Stimulated activated CD4-positive, alpha-beta T cell treated with anti-CD3 and anti-CD28 coated beads, Interleukin-4, amount 100 ng/mL, for 4 hours (primary cell): Measurements from ENCODE around the gene CNPY4.

Source experiments
- DNase-seq, 2 experiments: peaks; one replicate each; pipeline ENCODE4 v3.0.0-alpha.2; 2020

CNPY4 gene

DNA sequence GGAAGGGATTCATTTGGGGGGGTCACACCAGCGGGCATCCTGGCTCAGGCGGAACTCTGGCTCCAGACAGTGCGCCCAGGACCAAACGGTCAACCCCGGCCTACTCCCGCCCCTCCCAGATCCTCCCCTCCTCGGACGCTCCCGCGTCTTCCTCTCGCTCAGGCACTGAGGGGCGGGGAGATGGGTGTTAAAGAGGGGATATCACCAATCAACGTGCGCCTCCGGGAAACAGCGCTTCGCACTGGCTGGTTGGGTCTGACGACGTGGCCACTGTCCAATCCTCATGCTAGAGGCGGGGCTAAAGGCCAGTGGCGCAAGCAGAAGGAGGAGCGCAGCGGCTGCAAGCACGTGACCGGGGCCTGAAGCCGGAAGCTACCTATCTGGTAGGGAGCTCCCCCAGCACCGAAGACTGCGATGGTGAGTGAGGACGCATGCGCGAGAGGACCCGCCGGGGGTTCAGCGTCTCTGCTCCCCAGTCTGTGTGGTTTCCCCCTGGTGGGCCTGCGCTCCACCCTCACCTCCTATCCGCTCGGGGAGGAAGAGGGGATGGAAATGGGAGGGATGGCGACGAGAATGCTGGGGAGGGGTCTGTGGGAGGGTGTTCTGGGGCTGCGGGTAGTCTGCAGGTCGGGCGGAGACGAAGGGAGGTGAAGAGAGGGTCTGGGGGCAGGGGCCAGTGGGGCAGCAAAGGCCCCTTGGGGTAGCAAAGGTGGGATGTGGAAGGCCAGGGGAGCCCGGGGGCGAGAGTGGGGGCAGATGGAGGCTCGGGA, 29.3 kb downstream of the CNPY4 start, which contains the start of gene LAMTOR4:
TSS of gene LAMTOR4 (plus strand) at position 360 of the 770 bp plus-strand sequence. CDS start at position 415, 55 bp downstream.
- DNase-seq = peak; percentile 91 to 99

DNA sequence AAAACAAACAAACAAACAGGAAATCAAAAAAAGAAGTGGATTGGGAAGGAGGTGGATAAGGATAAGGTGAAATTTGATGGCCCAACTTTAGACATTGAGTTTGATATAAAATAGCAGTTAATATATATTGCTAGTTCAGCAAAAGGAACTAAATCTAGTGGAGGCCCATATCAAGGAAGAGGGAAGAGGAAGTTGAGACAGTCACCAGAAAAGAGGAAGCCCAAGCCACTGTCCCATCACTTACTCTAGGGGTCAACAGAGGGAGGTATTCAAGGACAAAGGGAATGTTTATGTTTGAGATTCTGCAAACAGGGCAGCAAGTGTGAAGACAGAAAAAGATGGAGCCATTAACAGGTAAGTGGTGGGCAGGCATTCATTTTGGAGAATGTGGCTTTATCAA, 33.0 kb downstream of the CNPY4 start:
- DNase-seq = no peak

DNA sequence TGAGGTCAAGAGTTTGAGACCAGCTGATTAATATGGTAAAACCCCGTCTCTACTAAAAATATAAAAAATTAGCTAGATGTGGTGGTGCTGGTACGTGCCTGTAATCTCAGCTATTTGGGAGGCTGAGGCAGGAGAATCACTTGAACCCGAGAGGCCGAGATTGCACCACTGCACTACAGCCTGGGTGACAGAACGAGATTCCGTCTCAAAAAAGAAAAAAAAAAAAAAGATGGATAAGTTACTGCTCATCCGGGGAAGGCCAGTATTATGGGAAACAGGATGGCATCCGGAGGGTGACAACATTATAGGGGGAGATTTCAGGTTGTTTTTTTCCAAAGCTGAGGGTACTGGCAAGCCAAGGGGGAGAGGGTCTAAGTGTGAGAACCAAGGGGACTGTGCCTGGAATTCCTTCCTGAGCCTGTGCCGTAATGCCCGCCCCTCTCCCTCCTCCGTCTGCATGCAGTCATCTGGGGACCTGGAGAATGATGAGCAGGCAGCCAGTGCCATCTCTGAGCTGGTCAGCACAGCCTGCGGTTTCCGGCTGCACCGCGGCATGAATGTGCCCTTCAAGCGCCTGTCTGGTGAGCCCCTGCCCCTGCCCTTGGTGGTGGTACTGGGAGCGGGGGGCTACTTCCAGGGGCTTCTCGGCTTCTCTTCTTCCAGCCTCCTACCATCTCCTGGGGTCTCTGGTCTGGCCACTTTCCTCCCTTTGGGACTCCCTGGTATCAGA, 33.7 kb downstream of the CNPY4 start:
- no peak for DNase-seq

DNA sequence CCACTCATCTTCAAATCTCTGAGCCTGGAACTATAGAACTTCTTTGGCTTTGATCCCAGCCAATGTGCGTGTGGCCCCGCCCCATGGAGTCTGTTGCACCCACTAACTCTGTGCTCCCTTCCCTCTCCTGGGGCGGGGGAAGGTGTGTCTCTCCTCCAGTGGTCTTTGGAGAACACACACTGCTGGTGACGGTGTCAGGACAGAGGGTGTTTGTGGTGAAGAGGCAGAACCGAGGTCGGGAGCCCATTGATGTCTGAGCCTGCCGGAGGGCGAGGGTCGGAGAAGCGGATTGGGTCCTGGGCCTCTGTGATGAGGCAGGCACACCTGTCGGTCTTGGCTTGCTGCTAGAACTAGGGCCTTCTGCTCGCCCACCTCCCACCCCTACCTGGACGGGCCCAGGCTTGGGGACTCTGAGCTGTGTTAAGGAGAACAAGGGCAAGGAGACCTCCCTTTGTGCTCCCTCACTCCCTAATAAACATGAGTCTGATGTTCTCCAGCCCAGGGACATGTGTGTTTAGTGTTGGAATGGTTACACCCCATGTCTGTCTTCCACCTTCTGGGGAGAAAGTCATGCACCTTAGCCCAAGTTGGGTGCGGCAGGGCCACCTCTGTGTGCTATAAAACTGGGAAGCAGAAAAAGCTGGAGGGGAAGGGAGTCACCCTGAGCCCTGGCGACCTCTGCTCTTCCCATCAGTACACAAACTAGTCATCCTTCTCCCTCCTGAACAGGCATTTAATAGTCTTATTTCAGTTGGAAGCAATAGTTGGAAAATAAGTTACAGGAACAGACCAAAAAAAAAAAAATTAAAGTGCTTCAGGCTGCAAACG, 34.5 kb downstream of the CNPY4 start:
- no peak for DNase-seq

DNA sequence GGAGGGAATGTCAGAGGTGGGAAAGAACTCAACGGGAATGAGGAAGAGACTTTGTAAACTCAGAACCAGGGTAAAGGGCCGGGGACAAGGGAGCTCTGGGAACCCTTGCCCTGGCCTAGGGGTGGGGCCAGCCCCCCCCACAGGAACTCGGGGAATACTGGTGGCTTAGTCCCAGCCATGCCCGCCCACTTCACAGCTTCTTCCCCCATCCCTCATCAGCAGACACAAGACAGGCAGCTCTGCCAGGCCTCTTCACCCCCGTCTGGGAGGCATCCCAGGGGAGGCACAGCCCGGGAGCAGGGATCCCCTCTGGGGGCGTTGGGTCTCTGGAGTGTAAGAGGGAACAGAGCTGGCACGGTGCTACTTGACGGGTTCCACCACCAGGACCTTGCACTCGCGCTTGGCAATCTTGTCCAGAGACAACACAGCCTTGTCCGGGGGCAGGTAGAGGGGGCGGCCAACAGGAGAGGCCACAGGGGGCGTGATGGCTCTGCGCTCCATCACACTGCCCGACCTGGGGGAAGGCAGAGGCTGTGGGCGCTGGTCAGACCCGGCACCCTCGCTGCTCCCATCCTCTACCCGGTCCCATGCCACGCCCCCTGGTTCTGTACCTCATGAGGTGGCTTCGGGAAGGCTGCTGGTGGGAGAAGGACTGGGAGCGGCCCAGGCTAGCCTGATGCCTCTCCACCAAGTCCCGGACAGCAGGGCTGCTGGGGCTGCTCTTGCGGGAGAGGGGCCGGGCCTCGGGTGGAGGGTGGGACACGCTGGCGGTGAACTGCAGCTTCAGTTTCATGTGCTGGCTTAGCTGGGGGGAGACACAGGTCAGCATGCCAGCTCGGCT, 35.4 kb downstream of the CNPY4 start:
- DNase-seq = no peak

DNA sequence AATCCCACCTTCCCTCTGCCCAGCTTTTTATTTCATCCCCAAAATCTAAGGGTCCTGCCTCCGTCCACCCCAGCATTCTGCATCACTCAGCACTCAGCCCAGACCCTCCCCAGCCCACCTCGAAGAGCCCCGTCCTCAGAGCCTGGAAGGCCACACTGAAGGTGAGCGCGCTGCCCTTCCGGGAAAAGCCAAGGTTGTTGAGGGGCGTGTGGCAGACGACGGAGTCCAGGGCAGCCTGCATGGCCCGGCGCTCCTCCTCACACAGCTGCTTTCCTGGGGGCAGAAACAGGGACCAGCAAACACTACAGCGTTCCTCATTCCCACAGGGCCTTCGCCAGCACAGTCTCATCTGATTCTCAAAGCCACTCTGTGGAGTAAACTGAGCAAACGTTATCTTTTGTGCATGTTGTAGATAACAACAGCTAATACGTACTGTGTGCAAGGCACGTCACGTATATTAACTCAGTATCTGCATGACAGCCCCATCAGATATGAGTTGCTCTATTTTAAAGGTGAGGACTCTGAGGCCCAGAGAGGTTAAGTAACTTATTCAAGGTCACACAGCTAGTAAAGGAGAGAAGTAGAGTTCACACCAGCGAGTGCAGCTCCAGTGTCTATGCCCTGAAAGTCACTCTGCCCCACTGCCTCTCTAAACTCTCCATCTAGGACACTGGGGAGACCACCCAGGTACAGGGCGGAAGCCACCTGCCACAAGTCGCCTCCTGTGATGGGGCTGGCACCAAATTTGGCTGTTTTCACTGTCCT, 36.3 kb downstream of the CNPY4 start:
- no peak for DNase-seq

DNA sequence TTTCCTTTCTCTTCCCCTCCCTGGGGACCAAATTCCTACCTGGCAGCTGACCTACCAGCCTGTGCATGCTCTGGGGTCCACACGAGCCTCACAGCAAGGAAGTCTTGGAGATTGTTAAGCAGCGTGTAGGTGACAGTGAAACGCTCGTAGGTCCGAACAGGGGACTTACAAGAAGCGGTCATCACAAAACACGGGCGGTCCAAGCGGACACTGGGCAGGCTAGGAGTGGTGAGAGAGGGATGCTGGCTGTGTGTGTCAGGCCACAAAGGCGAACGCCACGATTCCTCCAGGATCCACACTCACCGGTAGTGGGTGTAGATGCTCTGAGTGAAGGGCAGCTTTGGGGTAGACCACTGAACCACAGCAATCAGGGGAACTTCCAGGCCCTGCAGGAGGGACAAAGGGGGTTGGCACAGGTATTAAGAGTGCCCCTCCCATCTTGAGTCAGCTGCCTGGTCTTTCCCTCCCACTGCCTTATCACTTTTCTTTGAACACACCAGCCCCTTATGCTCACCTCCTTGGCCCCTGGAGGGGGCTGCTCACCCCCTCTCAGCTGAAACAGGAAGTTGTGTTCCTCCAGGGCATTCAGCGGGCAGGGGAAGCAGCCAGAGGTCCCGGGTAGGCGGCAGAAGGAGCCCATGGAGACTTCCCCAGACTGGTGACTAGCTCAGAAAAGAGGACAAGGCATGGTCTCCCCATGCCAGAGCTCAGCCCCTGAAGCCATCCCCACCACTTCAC, 37.1 kb downstream of the CNPY4 start:
- no peak for DNase-seq

DNA sequence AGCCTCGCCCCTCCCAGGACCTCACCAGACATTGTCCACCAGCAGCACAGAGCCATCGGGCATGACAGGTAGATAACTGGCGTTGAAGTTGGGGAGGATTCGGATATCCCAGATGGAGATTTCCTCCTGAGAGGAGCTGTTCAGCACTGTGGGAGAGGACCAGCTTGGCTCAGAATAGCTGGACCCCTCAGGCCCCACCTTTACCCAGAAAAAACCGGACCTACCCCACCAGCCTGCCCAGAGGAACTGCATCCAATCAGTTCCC, 37.6 kb downstream of the CNPY4 start:
- DNase-seq = no peak

DNA sequence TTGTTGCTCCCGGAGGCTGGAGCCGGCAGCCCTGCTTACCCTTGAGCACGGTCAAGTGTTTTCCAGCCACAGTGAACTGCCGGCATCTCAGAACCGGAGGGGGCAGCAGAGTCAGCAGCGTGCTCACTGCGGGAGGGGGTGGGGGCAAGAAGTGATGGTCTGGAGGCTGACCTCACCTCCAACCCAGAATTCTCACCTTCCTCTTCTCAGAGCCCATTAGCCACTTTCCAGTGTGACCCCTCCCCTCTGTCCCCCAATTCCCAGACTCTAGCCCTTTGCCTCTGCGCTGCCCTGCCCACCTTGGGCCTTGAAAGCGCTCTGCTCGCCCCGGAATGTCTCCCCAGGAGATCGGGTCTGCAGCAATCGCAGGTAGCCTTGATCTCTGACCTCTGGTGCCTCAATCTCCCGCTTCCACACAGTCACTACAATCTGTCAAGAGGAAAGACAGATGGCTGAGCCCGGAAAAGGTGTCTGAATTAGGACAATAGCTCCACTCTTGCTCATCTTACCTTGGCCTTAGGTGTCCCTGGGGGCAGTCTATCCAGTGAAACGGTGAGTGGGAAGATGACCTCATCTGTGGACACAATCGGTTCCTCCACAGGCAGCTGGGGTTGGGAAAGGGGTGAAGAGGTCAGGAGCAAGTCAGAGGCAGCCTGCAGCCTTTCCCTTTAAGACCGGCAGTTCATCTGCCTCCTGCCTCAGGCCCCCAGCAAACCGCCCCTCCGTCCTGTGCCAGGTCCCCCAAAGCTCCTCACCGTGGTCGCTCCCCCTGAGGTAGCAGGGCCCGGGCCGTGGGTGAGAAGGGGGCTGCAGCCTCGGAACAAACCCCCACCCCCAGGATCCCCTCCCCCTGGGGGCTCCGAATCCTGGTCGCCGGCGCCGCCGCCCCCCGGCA, 38.1 kb downstream of the CNPY4 start:
- DNase-seq = no peak

DNA sequence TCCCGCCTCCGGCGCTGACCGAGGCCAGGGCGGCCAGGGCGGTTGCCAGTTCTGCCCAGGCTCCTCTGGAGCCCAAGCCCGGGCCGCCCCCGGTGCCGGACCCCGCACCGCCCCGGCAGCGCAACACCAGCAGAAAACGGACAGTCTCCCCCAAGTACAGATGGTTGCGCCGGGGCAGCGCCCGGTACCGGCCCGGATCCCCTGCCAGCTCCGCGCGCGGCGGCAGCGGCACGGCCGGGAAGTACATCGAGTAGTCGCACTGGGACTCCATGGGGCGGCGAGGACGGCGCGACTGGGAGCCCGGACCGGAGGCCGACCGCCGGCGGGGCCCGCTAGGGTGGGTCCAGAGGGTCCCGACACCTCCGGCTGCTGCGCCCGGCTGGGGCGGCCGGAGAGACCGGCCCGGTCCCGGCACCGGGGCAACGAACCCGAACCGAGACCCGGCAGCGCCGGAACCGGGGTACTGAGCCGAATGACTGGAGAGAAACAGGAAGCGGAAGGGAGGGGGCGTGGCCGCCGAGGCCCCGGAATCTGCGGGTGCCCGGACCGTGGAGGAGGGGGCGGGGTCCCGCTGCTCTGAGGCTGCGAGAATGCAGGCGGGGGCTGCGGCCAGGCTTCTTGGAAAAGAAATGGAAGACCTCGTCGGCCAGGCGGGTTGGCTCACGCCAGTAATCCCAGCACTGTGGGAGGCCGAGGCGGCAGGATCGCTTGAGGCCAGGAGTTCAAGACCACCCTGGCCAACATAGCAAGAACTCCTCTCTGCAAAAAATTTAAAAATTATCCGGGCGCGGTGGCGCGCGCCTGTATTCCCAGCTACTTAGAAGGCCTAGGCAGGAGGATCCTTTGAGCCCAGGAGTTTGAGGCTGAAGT, 39.0 kb downstream of the CNPY4 start, which contains the start of gene TRAPPC14:
TSS of gene TRAPPC14 (minus strand) at position 495 of the 870 bp plus-strand sequence. CDS start at position 271, 224 bp downstream.
- peak; percentile 89 to 95 for DNase-seq

DNA sequence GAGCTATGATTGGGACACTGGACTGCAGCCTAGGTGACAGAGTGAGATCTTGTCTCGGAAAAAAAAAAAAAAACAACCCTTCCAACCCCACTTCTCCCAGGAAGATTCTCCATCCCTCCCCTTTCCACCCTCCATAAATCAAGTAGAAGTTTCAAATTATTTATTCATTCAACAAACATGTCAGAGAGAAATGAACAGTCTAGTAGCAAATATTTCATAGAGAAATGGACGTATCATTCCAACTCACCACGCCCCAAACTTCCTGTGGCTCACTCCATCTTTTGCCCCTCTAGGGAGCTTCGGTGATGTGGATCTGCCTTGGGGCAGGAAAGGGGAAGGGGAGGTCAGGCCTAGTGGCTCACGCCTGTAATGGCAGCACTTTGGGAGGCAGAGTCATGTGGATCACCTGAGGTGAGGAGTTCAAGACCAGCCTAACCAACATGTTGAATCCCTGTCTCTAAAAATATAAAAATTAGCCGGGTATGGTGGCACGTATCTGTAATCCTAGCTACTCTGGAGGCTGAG, 39.7 kb downstream of the CNPY4 start:
- DNase-seq = no peak

DNA sequence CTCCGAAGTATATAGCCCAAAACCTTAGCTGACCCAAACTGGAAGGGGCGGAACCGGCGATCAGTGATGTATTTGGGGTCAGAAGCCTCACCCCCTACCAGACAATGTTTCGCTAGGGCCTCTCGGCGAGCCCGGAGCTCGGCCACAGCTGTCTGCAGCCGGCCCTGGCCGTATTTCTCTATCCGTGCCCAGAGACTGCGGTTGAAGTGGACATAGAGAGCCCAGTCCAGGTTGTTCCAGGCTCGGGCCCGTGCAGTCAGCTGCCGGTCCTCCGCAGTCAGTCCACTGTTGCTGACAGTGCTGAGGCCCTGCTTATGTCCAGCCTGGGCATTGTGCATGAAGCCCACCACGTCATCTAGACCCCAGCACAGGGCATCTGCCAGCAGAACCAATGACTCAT, 40.6 kb downstream of the CNPY4 start:
- DNase-seq = no peak

DNA sequence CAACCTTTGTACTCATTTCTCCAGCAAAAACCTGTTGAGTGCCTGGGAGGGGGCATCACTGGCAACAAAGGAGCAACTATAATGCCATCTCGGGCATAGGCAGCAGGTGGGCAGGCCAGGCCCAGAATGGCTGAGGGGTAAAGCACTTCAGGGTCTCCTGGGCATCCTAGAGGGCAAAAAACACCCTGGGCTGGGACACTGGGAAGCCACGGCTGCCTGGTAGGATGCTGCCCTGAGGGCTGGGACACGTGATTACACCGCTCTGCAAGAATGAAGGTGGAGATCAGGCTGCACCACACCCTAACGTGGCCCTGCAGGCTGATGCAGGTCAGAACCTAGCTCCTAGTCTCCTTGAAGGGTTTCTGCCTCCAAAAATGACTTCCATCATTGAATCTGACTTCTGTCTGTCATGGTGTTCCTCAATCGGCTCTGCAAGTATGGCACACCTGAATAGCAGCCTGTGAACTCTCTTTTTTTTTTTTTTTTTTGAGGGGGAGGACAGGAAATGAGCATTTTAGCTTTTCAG, 43.6 kb downstream of the CNPY4 start:
- DNase-seq = no peak

DNA sequence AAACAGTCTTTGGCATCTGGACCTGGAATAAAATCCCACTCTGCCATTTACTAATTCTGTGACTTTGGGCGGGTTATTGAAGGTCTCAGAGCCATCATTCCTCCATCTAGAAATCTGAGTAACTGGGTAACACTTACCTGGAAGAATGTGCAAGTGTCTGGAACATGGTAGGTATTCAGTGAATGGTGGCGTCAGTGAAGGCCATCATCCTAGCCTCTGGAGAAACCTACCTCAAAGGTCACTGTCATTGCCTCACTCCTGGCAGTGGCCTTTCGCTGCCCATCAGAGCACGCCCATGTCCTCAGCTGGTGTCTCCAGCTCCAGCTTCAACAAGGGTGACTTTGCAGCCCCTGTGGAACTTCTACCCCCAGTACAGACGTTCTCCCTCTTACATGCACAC, 44.4 kb downstream of the CNPY4 start:
- DNase-seq = no peak

DNA sequence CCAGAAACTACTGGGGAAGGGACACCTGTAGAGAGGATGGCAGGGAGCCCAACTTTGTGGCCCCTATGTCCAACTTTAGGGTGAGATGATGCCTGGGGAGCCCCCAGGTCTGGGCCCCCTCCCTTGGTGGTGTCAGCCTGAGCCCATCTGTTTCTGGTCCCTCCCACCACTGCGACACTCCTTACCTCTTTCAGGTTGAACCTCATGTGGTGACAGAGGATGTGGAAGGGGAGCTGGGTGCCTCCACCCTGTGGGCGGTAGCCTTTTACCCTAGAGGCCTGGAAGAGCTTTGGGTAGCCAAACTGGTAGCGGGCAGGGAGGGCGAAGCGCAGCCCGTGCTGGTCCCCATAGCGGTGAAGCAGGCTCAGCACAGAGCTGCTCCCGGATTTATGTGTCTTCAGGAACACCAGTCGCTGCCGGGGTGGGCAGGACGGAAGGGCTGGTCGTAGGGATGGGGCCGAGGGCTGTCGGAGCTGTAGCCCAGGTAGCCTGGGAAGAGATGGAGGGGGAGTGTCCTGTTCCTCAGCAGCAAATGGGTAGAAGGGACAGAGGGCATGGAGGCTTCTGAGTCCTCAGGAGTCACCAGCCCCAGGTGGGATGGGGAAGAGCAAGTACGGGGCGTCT, 47.0 kb downstream of the CNPY4 start:
- DNase-seq = peak in 1 of 2 experiments; percentile 42

DNA sequence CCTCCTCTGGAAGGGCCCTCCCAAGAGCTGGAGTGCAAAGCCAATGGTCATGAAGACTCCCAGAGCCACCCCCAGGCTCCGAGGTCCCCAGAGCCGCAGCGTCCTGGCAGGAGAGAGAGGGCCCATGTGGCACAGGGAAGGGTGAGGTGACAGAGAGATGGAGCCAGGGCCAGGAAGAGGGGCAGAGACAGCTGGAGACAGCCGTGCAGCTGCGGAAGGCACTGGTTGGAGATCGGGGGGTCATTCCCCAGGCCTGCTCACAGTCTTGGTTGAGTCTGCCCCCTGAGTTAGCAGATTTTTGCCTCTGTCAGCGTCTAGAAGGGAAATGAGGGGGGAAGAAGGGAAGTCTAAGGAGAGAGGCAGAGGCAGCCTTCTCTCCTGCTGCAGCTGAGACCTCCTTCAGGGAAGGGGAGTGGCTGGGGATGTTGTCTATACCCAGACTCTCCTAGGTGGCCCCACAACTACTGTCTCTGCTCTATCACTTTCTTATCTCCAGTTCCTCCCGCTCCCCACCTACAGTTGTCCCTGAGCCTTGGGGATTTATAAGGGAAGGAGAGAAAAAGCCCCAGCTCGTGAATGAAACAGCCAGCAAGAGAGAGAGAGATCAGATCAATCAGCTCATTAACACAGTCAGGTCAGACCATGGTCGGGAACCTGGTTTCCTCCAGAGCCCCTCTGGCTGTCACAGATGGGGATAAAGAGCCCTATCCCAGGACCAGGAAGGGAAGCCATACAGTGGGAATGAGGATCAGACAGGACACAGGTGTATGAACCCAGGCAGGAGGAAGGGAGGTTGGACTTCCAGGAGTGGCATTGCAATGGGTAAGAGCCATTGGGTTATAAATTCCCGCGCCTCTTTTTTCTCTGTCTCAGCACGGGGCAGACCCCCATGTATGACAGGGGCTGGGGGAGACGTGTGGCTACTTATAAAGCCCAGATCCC, 47.8 kb downstream of the CNPY4 start:
- DNase-seq = no peak

DNA sequence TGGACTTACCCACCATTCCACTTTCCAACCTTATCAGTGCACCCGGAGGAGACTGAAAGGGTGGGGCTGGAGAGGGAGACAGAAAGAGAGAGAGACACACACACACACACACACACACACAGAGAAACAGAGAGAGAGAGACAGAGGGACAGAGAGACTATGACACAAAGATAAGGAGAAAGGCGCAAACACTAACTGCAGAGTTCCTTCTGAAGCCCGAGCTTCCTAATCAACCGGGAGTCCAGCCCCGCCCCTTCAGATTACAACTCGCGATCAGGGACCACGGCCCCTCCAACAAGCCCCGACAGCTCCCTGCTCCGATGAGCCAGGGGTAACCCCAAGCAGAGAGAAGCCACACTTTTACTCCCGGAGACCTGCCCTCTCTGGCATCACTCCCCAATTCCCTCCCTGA, 48.5 kb downstream of the CNPY4 start:
- DNase-seq = no peak
